H1 (cell line): ENCODE data around the gene DBR1. TPM values are rescaled to one million over a fixed set of nuclear protein-coding genes. Genes with fewer than 3 reads are reported as not detected.

ENCODE experiments used
- CTCF ChIA-PET: fragments of 300-600 bp; sonication (Branson Sonifier 250); formaldehyde crosslinking; loops from one replicate; lab custom pipeline; 2021; ENCODE audit not compliant: partially characterized antibody; lab: Charles Lee
- POLR2A ChIA-PET: fragments of 300-600 bp; sonication (Branson Sonifier 250); formaldehyde crosslinking; loops from one replicate; lab custom pipeline; 2021; ENCODE audit warnings: inconsistent platforms; ENCODE audit not compliant: partially characterized antibody; lab: Charles Lee
- DNase-seq, 2 experiments: peaks; one replicate each; pipeline versions ENCODE4 v3.0.0 to v3.0.0-alpha.2; 2010 to 2022; ENCODE audit warnings: low spot score in 2 of 2, low read depth in 1 of 2, mixed read lengths in 1 of 2
- FAIRE-seq: peaks from 2 replicates; lab custom pipeline; 2011; peaks lifted over from hg19 to GRCh38; lab: Jason Lieb, UNC
- H2AFZ ChIP-seq: 2 replicates; pipeline ENCODE4 v1.8.1; 2012; ENCODE audit warnings: low read length, inconsistent platforms
- H2AK5ac ChIP-seq: 2 replicates; pipeline ENCODE4 v1.6.1; 2013; ENCODE audit warnings: low read depth, low read length
- H2BK120ac ChIP-seq: replicated peaks from 2 replicates; pipeline ENCODE3; 2013; ENCODE audit warnings: low read depth, low read length, inconsistent platforms
- H2BK12ac ChIP-seq: 2 replicates; pipeline ENCODE4 v1.6.1; 2013; ENCODE audit warnings: low read depth, low read length
- H2BK15ac ChIP-seq: 2 replicates; pipeline ENCODE4 v1.6.1; 2013; ENCODE audit warnings: low read length
- H2BK20ac ChIP-seq: 2 replicates; pipeline ENCODE4 v1.6.1; 2013; ENCODE audit warnings: low read length
- H2BK5ac ChIP-seq: 2 replicates; pipeline ENCODE4 v1.6.1; 2013; ENCODE audit warnings: low read depth, low read length
- H3K14ac ChIP-seq: 2 replicates; pipeline ENCODE4 v1.6.1; 2013; ENCODE audit warnings: inconsistent platforms; ENCODE audit not compliant: insufficient read length
- H3K18ac ChIP-seq: 2 replicates; pipeline ENCODE4 v1.6.1; 2013; ENCODE audit warnings: low read length; ENCODE audit errors: extremely low read depth
- H3K23ac ChIP-seq: 2 replicates; pipeline ENCODE4 v1.6.1; 2013; ENCODE audit warnings: inconsistent platforms; ENCODE audit not compliant: insufficient read length
- H3K23me2 ChIP-seq: 2 replicates; pipeline ENCODE4 v1.6.1; 2013; ENCODE audit warnings: low read depth, low read length
- H3K27ac ChIP-seq: 2 replicates; pipeline ENCODE4 v1.6.1; 2011; ENCODE audit warnings: low read depth, low read length, inconsistent platforms
- H3K27me3 ChIP-seq, 4 experiments: replicated peaks in 1 of 4; 1 replicate in 1 of 4; 2 replicates in 3 of 4; pipeline versions ENCODE4 v1.6.1 to v1.8.1; 2011 to 2013; ENCODE audit warnings: low read length in 3 of 4, mild to moderate bottlenecking in 3 of 4, inconsistent platforms in 2 of 4, mixed read lengths in 2 of 4, moderate library complexity in 1 of 4; ENCODE audit not compliant: control insufficient read depth in 3 of 4, insufficient read depth in 3 of 4; ENCODE audit errors: extremely low read depth in 1 of 4
- H3K36me3 ChIP-seq, 4 experiments: 2 replicates each; pipeline versions ENCODE4 v1.6.1 to v1.8.1; 2011 to 2013; ENCODE audit warnings: mild to moderate bottlenecking in 4 of 4, low read length in 3 of 4, moderate library complexity in 2 of 4, control low read depth in 1 of 4, inconsistent platforms in 1 of 4; ENCODE audit not compliant: insufficient read depth in 4 of 4, control insufficient read depth in 2 of 4
- H3K4ac ChIP-seq: replicated peaks from 2 replicates; pipeline ENCODE3; 2013; ENCODE audit warnings: low read length, low read depth, mixed read lengths, inconsistent platforms; ENCODE audit not compliant: insufficient read length
- H3K4me1 ChIP-seq, 4 experiments: replicated peaks in 1 of 4; 1 replicate in 1 of 4; 2 replicates in 3 of 4; pipeline versions ENCODE4 v1.6.1 to v1.8.1; 2011 to 2013; ENCODE audit warnings: low read length in 3 of 4, inconsistent platforms in 2 of 4, mixed read lengths in 1 of 4; ENCODE audit not compliant: insufficient read depth in 4 of 4, control insufficient read depth in 3 of 4
- H3K4me2 ChIP-seq, 2 experiments: 2 replicates each; pipeline versions ENCODE4 v1.6.1 to v1.8.1; 2011 to 2013; ENCODE audit warnings: low read depth in 2 of 2, low read length in 2 of 2, control low read depth in 1 of 2, inconsistent platforms in 1 of 2, mild to moderate bottlenecking in 1 of 2; ENCODE audit not compliant: insufficient read depth in 1 of 2
- H3K4me3 ChIP-seq, 4 experiments: fragments of 200-600, 300-600 bp in 1 of 4; sonication (generic), shearing (Covaris generic), sonication (Bioruptor Twin) in 1 of 4; 2 replicates each; pipeline versions ENCODE4 v1.5.1 to v1.8.1; 2011 to 2016; ENCODE audit warnings: low read length in 4 of 4, low read depth in 3 of 4, control low read depth in 2 of 4, inconsistent platforms in 2 of 4, mild to moderate bottlenecking in 2 of 4, mixed read lengths in 1 of 4, moderate library complexity in 1 of 4; ENCODE audit not compliant: insufficient read depth in 2 of 4; ENCODE audit errors: extremely low read depth in 1 of 4
- H3K56ac ChIP-seq: replicated peaks from 2 replicates; pipeline ENCODE3; 2013; ENCODE audit warnings: low read depth, mild to moderate bottlenecking, mixed read lengths, low read length, inconsistent platforms; ENCODE audit not compliant: insufficient read length
- H3K79me1 ChIP-seq: 2 replicates; pipeline ENCODE4 v1.6.1; 2013; ENCODE audit warnings: low read depth, low read length, control low read depth
- H3K79me2 ChIP-seq, 2 experiments: 2 replicates each; pipeline versions ENCODE4 v1.6.1 to v1.8.1; 2012 to 2013; ENCODE audit warnings: low read length in 2 of 2, mild to moderate bottlenecking in 2 of 2, inconsistent platforms in 1 of 2; ENCODE audit not compliant: insufficient read depth in 2 of 2, control insufficient read depth in 1 of 2
- H3K9ac ChIP-seq, 4 experiments: replicated peaks in 1 of 4; 1 replicate in 1 of 4; 2 replicates in 3 of 4; pipeline versions ENCODE4 v1.6.1 to v1.8.1; 2011 to 2013; ENCODE audit warnings: low read depth in 3 of 4, low read length in 3 of 4, control low read depth in 2 of 4, mild to moderate bottlenecking in 2 of 4, moderate library complexity in 2 of 4, inconsistent platforms in 1 of 4; ENCODE audit errors: extremely low read depth in 1 of 4
- H3K9me3 ChIP-seq, 2 experiments: 2 replicates each; pipeline versions ENCODE4 v1.6.1 to v1.8.1; 2012 to 2013; ENCODE audit warnings: mild to moderate bottlenecking in 2 of 2, moderate library complexity in 2 of 2, control low read depth in 1 of 2, inconsistent platforms in 1 of 2, low read depth in 1 of 2, low read length in 1 of 2, mixed read lengths in 1 of 2; ENCODE audit not compliant: insufficient read depth in 2 of 2
- H4K20me1 ChIP-seq, 2 experiments: replicated peaks in 1 of 2; 2 replicates each; pipeline versions ENCODE3 to v1.8.1; 2011 to 2013; ENCODE audit warnings: inconsistent platforms in 2 of 2, low read length in 2 of 2, mild to moderate bottlenecking in 1 of 2; ENCODE audit not compliant: insufficient read depth in 2 of 2, control insufficient read depth in 1 of 2
- H4K5ac ChIP-seq: 2 replicates; pipeline ENCODE4 v1.6.1; 2013; ENCODE audit warnings: low read length, low read depth, mixed read lengths, inconsistent platforms; ENCODE audit not compliant: insufficient read length
- H4K8ac ChIP-seq: 2 replicates; pipeline ENCODE4 v1.8.0; 2013; ENCODE audit warnings: mild to moderate bottlenecking, moderate library complexity, low read length, inconsistent platforms; ENCODE audit not compliant: insufficient read depth; ENCODE audit errors: extremely low read depth
- H4K91ac ChIP-seq: replicated peaks from 2 replicates; pipeline ENCODE3; 2013; ENCODE audit warnings: low read length, mixed read lengths, inconsistent platforms; ENCODE audit not compliant: insufficient read length
- CEBPB ChIP-seq: IDR thresholded peaks from 2 replicates; pipeline ENCODE4 v1.6.1; 2012; ENCODE audit warnings: low read depth, low read length
- E2F6 ChIP-seq: IDR thresholded peaks from 2 replicates; pipeline ENCODE4 v1.6.1; 2012; ENCODE audit warnings: inconsistent platforms
- EZH2 ChIP-seq: fragments of 200-600 bp; sonication (generic); IDR thresholded peaks from 2 replicates; pipeline ENCODE4 v1.7.1; 2012; ENCODE audit warnings: low read depth, mild to moderate bottlenecking, moderate library complexity, low read length, inconsistent platforms; ENCODE audit not compliant: severe bottlenecking
- FOSL1 ChIP-seq: IDR thresholded peaks from 2 replicates; pipeline ENCODE4 v1.6.1; 2011; ENCODE audit warnings: mild to moderate bottlenecking, low read depth, low read length, moderate library complexity; ENCODE audit not compliant: insufficient read depth
- HDAC6 ChIP-seq: IDR thresholded peaks from one replicate; pipeline ENCODE4 v1.7.1; 2012; ENCODE audit warnings: low read depth, mild to moderate bottlenecking, inconsistent platforms, low read length, moderate library complexity
- JUN ChIP-seq: IDR thresholded peaks from 2 replicates; pipeline ENCODE4 v1.6.1; 2011; ENCODE audit warnings: low read depth, mild to moderate bottlenecking, improper control_type of control experiment, low read length
- KDM5A ChIP-seq: fragments of 200-600 bp; IDR thresholded peaks from 2 replicates; pipeline ENCODE4 v1.7.1; 2012; ENCODE audit warnings: mild to moderate bottlenecking, low read length, inconsistent platforms, mixed read lengths
- MAX ChIP-seq: IDR thresholded peaks from 2 replicates; pipeline ENCODE4 v1.6.1; 2012; ENCODE audit warnings: inconsistent platforms
- POLR2A ChIP-seq, 2 experiments: IDR thresholded peaks; 1 replicate in 1 of 2; 2 replicates in 1 of 2; pipeline ENCODE4 v1.6.1; 2011; ENCODE audit warnings: low read depth in 2 of 2, low read length in 2 of 2, mild to moderate bottlenecking in 2 of 2; ENCODE audit errors: control extremely low read depth in 1 of 2
- RAD21 ChIP-seq, 2 experiments: IDR thresholded peaks in 1 of 2; conservative IDR thresholded peaks in 1 of 2; 2 replicates each; pipeline ENCODE4 v1.6.1; 2011; ENCODE audit warnings: low read depth in 2 of 2, low read length in 2 of 2, improper control_type of control experiment in 1 of 2, inconsistent platforms in 1 of 2, mild to moderate bottlenecking in 1 of 2, moderate library complexity in 1 of 2
- SAP30 ChIP-seq: fragments of 300-600 bp; sonication (generic); IDR thresholded peaks from 2 replicates; pipeline ENCODE4 v1.7.1; 2012; ENCODE audit warnings: low read length, moderate library complexity, mild to moderate bottlenecking, inconsistent platforms; ENCODE audit not compliant: insufficient read depth, insufficient replicate concordance
- USF2 ChIP-seq: IDR thresholded peaks from 2 replicates; pipeline ENCODE4 v1.6.1; 2011; ENCODE audit warnings: low read length, improper control_type of control experiment
- WGBS, 2 experiments: shearing (Covaris generic) in 1 of 2; methylation state at CpG; one replicate each; pipeline versions ENCODE4 v1.1.6 to v1.1.7; 2013 to 2015; ENCODE audit warnings: low lambda C conversion rate in 2 of 2, mixed read lengths in 2 of 2, inconsistent platforms in 1 of 2, low coverage in 1 of 2, missing lambda C conversion rate in 1 of 2; ENCODE audit not compliant: insufficient replicate concordance in 2 of 2, insufficient coverage in 1 of 2, insufficient read length in 1 of 2; ENCODE audit errors: extremely low coverage in 1 of 2, missing lambda C conversion rate in 1 of 2; 5-methylcytosine and 5-hydroxymethylcytosine counted together
- polyA plus RNA-seq, 7 experiments: library from polyadenylated mRNA; depleted of rRNA in 3 of 7; stranded (reverse) in 5 of 7; unstranded in 2 of 7; fragments of >200 nt in 5 of 7; fragments of 200-250 nt in 2 of 7; gene quantifications; 1 replicate in 5 of 7; 2 replicates in 1 of 7; 4 replicates in 1 of 7; pipeline versions ENCODE4 v1.2.1 to v1.2.3, GENCODE V29; 2011 to 2013; ENCODE audit warnings: missing spikeins in 2 of 7, mixed read lengths in 2 of 7
- total RNA-seq: library from RNA; stranded (reverse); fragmentation: NEBNext Ultra II Directional; extraction: Animal tissue kit (Norgen Biotek cat#: 25700); gene quantifications from 2 replicates; pipeline ENCODE4 v1.2.1, GENCODE V29; 2021

Gene DBR1
- total and polyA plus RNA-seq, 2 of the 8 experiments (the other 6 are each of a cell fraction or from before 2014, with no cell fraction given), result 10.1 to 18.3 TPM

GRCh38 chr3:138119423-138119766, 55.3 kb downstream of the DBR1 start:
- 75% methylated on average over 4 of the region's 4 CpGs; no CpG with 5 or more reads in 1 of the 2 experiments for WGBS, 2 experiments
- TF ChIP-seq EZH2 (no peak), E2F6 (no peak), CEBPB (no peak), USF2 (no peak), POLR2A (IDR thresholded peaks at IDR 0.05; ENCODE audit: control extremely low read depth in 1 of 2, low read depth in 2 of 2, low read length in 2 of 2) (no peak), FOSL1 (no peak), KDM5A (no peak), JUN (no peak), HDAC6 (no peak), SAP30 (no peak), RAD21 (IDR thresholded peaks at IDR 0.05 in 1 of 2, conservative IDR thresholded peaks at IDR 0.05 in 1 of 2; ENCODE audit: low read depth in 2 of 2, low read length in 2 of 2) (no peak), MAX (no peak)

More at GRCh38 chr3:138119423-138119766, 55.3 kb downstream of the DBR1 start:
- no peak overlapping the region for H3K27ac ChIP-seq
- no peak overlapping the region for H2BK15ac ChIP-seq
- no peaks in the 10 kb centered on the region for H3K36me3 ChIP-seq
- H3K9me3 ChIP-seq, result peaks cover 0 to 9% of the 10 kb centered on the region in 2 experiments; a peak in 1 of 4 replicates
- no peaks in the 10 kb centered on the region for H4K20me1 ChIP-seq
- H2BK20ac ChIP-seq, result no peak overlapping the region
- H4K8ac ChIP-seq, result no peak overlapping the region
- H3K27me3 ChIP-seq, result no peaks in the 10 kb centered on the region
- no peak overlapping the region; a peak in 1 of 4 replicates for H3K4me2 ChIP-seq
- FAIRE-seq (no peak), DNase-seq (no peak)
- CTCF ChIA-PET, result interaction anchor here (0.6 to 8.2 kb wide), 18 partner anchors 8 to 115 kb away, joined by 3 to 232 read pairs (median 4); no protein-coding TSS in a partner anchor
- no peak overlapping the region for H4K91ac ChIP-seq
- H3K23ac ChIP-seq, result no peak overlapping the region
- no peak overlapping the region for H2AFZ ChIP-seq
- no peak overlapping the region for H3K18ac ChIP-seq
- no peak overlapping the region for H3K4ac ChIP-seq
- H3K79me2 ChIP-seq, result no peaks in the 10 kb centered on the region
- no peak overlapping the region for H4K5ac ChIP-seq
- no peak overlapping the region for H3K4me3 ChIP-seq
- H2BK12ac ChIP-seq, result no peak overlapping the region
- H3K23me2 ChIP-seq, result peaks cover 9% of the 10 kb centered on the region
- H2BK120ac ChIP-seq, result no peak overlapping the region
- H2AK5ac ChIP-seq, result no peak overlapping the region
- no peaks in the 10 kb centered on the region for H3K79me1 ChIP-seq
- no peak overlapping the region for H3K9ac ChIP-seq
- H3K4me1 ChIP-seq, result peaks cover 0 to 4% (median 2%) of the 10 kb centered on the region in 4 experiments; a peak in 3 of 7 replicates
- no peak overlapping the region for H2BK5ac ChIP-seq
- POLR2A ChIA-PET, result interaction anchor here (0.6 to 1.5 kb wide), 2 partner anchors 67 to 157 kb away, joined by 3 to 4 read pairs; no protein-coding TSS in a partner anchor
- no peak overlapping the region for H3K14ac ChIP-seq
- H3K56ac ChIP-seq, result no peak overlapping the region
